A549 (cell line): ENCODE measurements around the gene KIRREL2. TPM values are rescaled to one million over a fixed set of nuclear protein-coding genes. Genes with fewer than 3 reads are reported as not detected.

Source experiments
- ATAC-seq, 2 experiments: fragments of 200-7000 bp in 1 of 2; fragments of >200 bp in 1 of 2; cut with Nextera tagmentation in 1 of 2; cut with Tn5 transposase in 1 of 2; 3 replicates each; pipeline versions ENCODE4 v1.8.0 to v1.9.1; 2018 to 2020; ENCODE audit warnings: mild to moderate bottlenecking in 1 of 2, moderate library complexity in 1 of 2
- CTCF ChIA-PET: fragments of 300-600 bp; sonication (Branson Sonifier 250); formaldehyde crosslinking; extraction: SDS; loops from one replicate; lab custom pipeline; 2021; ENCODE audit warnings: antibody characterized with exemption, inconsistent platforms; lab: Yijun Ruan, JAX
- POLR2A ChIA-PET: fragments of 350-600 bp; formaldehyde crosslinking; extraction: SDS; loops from one replicate; lab custom pipeline; 2021; ENCODE audit warnings: antibody characterized with exemption, inconsistent platforms; lab: Yijun Ruan, JAX
- DNase-seq, 2 experiments: peaks; one replicate each; pipeline versions ENCODE4 v3.0.0 to v3.0.0-alpha.2; 2011 to 2016; ENCODE audit warnings: low read depth in 1 of 2, low spot score in 1 of 2
- FAIRE-seq: peaks from 2 replicates; lab custom pipeline; 2011; peaks lifted over from hg19 to GRCh38; lab: Jason Lieb, UNC
- H3K27ac ChIP-seq, 2 experiments: fragments of >200 bp; sonication (Bioruptor Twin); formaldehyde crosslinking; 3 replicates each; pipeline ENCODE4 v1.5.1; 2016 to 2017
- H3K4me1 ChIP-seq: fragments of >200 bp; sonication (Bioruptor Twin); formaldehyde crosslinking; 3 replicates; pipeline ENCODE4 v1.6.1; 2016
- H3K4me2 ChIP-seq: fragments of >200 bp; sonication (Bioruptor Twin); formaldehyde crosslinking; 3 replicates; pipeline ENCODE4 v1.6.1; 2016
- H3K4me3 ChIP-seq: fragments of >200 bp; sonication (Bioruptor Twin); formaldehyde crosslinking; 3 replicates; pipeline ENCODE4 v1.5.1; 2016
- H3K9me3 ChIP-seq: fragments of >200 bp; sonication (Bioruptor Twin); formaldehyde crosslinking; 3 replicates; pipeline ENCODE4 v1.6.1; 2016
- CEBPB ChIP-seq, 2 experiments: fragments of >200 bp in 1 of 2; sonication (Bioruptor Twin) in 1 of 2; formaldehyde crosslinking in 1 of 2; IDR thresholded peaks; 2 replicates each; pipeline ENCODE4 v1.6.1; 2012 to 2016
- CHD2 ChIP-seq: fragments of 150-350 bp; IDR thresholded peaks from 2 replicates; pipeline ENCODE4 v1.6.1; 2014; ENCODE audit warnings: low read length; ENCODE audit not compliant: partially characterized antibody
- FOSL2 ChIP-seq, 2 experiments: fragments of 450-650 bp in 1 of 2; fragments of >200 bp in 1 of 2; sonication (Bioruptor Twin) in 1 of 2; formaldehyde crosslinking; IDR thresholded peaks; 2 replicates each; pipeline versions ENCODE4 v1.5.0 to v1.6.1; 2016 to 2020; ENCODE audit warnings: mild to moderate bottlenecking in 1 of 2, moderate library complexity in 1 of 2
- FOXS1 ChIP-seq: fragments of 250-450 bp; sonication (Bioruptor Pico); IDR thresholded peaks from 2 replicates; pipeline ENCODE4 v1.5.0; 2020; ENCODE audit warnings: mild to moderate bottlenecking, moderate library complexity
- KDM1A ChIP-seq: fragments of 200-600 bp; sonication (generic); IDR thresholded peaks from 2 replicates; pipeline ENCODE4 v1.6.1; 2016; ENCODE audit warnings: low read depth, mild to moderate bottlenecking
- MAZ ChIP-seq: fragments of 150-350 bp; IDR thresholded peaks from 2 replicates; pipeline ENCODE4 v1.6.1; 2014; ENCODE audit warnings: antibody characterized with exemption, low read depth, low read length, borderline replicate concordance
- NFE2L2 ChIP-seq: fragments of 150-350 bp; conservative IDR thresholded peaks from 2 replicates; pipeline ENCODE4 v1.6.1; 2014; ENCODE audit warnings: low read length
- NPAS2 ChIP-seq: fragments of 250-450 bp; sonication (Bioruptor Pico); IDR thresholded peaks from 2 replicates; pipeline ENCODE4 v1.8.0; 2022; ENCODE audit warnings: mild to moderate bottlenecking, moderate library complexity, borderline replicate concordance
- RNF2 ChIP-seq: fragments of 200-600 bp; sonication (generic); IDR thresholded peaks from 2 replicates; pipeline ENCODE4 v1.6.1; 2016; ENCODE audit warnings: low read depth, mild to moderate bottlenecking, antibody characterized with exemption, moderate library complexity, borderline replicate concordance
- TP53 ChIP-seq: fragments of 250-450 bp; sonication (Bioruptor Pico); IDR thresholded peaks from 2 replicates; pipeline ENCODE4 v1.5.0; 2021; ENCODE audit warnings: mild to moderate bottlenecking, moderate library complexity
- ZC3H11A ChIP-seq: fragments of 450-650 bp; IDR thresholded peaks from 2 replicates; pipeline ENCODE4 v1.6.1; 2014; ENCODE audit warnings: antibody characterized with exemption, mild to moderate bottlenecking
- ZNF302 ChIP-seq: fragments of 250-450 bp; sonication (Bioruptor Pico); IDR thresholded peaks from 2 replicates; pipeline ENCODE4 v1.9.0; 2021; ENCODE audit warnings: inconsistent platforms, mild to moderate bottlenecking, moderate library complexity
- ZSCAN20 ChIP-seq: fragments of 250-450 bp; sonication (Bioruptor Pico); IDR thresholded peaks from 2 replicates; pipeline ENCODE4 v1.8.0; 2022; ENCODE audit warnings: mild to moderate bottlenecking, moderate library complexity
- WGBS: methylation state at CpG from one replicate; pipeline ENCODE4 v1.1.6; 2017; ENCODE audit errors: missing lambda C conversion rate; 5-methylcytosine and 5-hydroxymethylcytosine counted together
- polyA plus RNA-seq, 4 experiments: library from polyadenylated mRNA; depleted of rRNA in 3 of 4; stranded (reverse); fragments of >200 nt; fragmentation: RNase III in 1 of 4; extraction: RNeasy Plus Mini Kit Qiagen cat#74134 plus additional on column Dnase treatment in 1 of 4; gene quantifications; 2 replicates in 3 of 4; 3 replicates in 1 of 4; pipeline ENCODE4 v1.2.3, GENCODE V29; 2011 to 2017
- TF ChIP-seq, protein P1 (sequence below): fragments of 250-450 bp; sonication (Bioruptor Pico); IDR thresholded peaks from 2 replicates; pipeline ENCODE4 v1.5.0; 2021; ENCODE audit warnings: mild to moderate bottlenecking, moderate library complexity, borderline replicate concordance
- TF ChIP-seq, protein P2 (sequence below): IDR thresholded peaks from 2 replicates; pipeline ENCODE4 v1.6.1; 2012; ENCODE audit warnings: low read depth, borderline replicate concordance
- TF ChIP-seq, protein P3 (sequence below): fragments of 200-600 bp; sonication (generic); IDR thresholded peaks from 2 replicates; pipeline ENCODE4 v1.6.1; 2016; ENCODE audit warnings: antibody characterized with exemption, mild to moderate bottlenecking, moderate library complexity

The KIRREL2 gene
- polyA plus RNA-seq, 2 of the 4 experiments (the other 2 are of a cell fraction), result 0.26 to 0.54 TPM

DNA sequence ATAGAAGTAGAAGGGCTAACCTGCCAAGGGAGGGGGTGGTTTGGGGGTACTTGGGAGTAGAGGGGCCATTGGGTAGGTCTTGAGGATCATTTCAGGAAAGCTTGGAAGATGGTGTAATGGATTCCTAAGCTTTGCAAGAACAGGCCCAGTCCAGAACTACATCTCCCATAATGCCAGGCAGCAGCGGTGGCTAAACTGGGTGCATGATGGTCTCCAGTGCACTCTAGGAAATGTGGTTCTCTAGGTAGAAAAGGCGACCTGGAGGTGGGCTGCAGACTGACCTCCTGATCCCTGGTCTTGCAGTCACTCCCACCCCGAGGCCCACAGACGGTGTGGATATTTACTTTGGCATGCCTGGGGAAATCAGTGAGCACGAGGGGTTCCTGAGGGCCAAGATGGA lies 15.5 kb downstream of the KIRREL2 start:
- TF ChIP-seq MAZ, result no peak
- TF ChIP-seq NPAS2 (CRISPR knock-in tag), result no peak
- TF ChIP-seq ZNF302, result no peak
- TF ChIP-seq RNF2, result no peak
- no peak for TF ChIP-seq NFE2L2
- TF ChIP-seq CEBPB (IDR thresholded peaks at IDR 0.05), result no peak
- no peak for TF ChIP-seq FOSL2 (IDR thresholded peaks at IDR 0.05)
- no peak for TF ChIP-seq FOSL2 (CRISPR knock-in tag; IDR thresholded peaks at IDR 0.05)
- FAIRE-seq (peak; percentile 70), DNase-seq (peak in 1 of 2 experiments; percentile 56), ATAC-seq (no peak)
- H3K4me3 ChIP-seq, result no peak overlapping the region
- H3K27ac ChIP-seq, result no peak overlapping the region
- no peak overlapping the region for H3K4me2 ChIP-seq
- WGBS, result 72% methylated on average over 5 of the region's 5 CpGs
- H3K9me3 ChIP-seq, result no peaks in the 10 kb centered on the region
- H3K4me1 ChIP-seq, result peaks cover 19% of the 10 kb centered on the region
- CTCF ChIA-PET, result interaction anchor here (0.6 to 5.6 kb wide), 8 partner anchors 9 to 181 kb away, joined by 3 to 40 read pairs (median 3); no protein-coding TSS in a partner anchor
- POLR2A ChIA-PET, result interaction anchor here (0.7 kb wide), 1 partner anchor 182 kb away, joined by 3 read pairs; the partner anchor contains the start of gene THAP8

DNA sequence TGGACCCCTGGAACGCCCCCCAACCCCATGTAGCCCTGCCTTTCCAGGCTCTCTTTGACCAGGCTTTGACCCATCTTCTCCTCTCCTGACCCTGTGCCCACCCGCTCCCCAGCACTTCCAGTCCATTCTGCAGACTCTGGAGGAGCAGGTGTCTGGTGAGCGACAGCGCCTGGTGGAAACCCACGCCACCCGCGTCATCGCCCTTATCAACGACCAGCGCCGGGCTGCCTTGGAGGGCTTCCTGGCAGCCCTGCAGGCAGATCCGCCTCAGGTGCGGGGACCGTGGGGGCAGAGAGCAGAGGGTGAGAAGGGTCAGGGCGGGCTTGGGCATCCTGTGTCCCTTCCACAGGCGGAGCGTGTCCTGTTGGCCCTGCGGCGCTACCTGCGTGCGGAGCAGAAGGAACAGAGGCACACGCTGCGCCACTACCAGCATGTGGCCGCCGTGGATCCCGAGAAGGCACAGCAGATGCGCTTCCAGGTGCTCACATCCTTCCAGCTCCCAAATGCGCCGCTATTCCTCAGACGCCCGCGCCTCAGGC lies 17.8 kb downstream of the KIRREL2 start:
- no peak overlapping the region for H3K4me2 ChIP-seq
- DNase-seq (no peak), ATAC-seq (no peak), FAIRE-seq (no peak)
- TF ChIP-seq ZC3H11A (no peak), CEBPB (IDR thresholded peaks at IDR 0.05) (no peak), TP53 (CRISPR knock-in tag) (no peak), KDM1A (no peak), FOXS1 (CRISPR knock-in tag) (no peak), ZSCAN20 (no peak)
- TF ChIP-seq, protein P1, sequence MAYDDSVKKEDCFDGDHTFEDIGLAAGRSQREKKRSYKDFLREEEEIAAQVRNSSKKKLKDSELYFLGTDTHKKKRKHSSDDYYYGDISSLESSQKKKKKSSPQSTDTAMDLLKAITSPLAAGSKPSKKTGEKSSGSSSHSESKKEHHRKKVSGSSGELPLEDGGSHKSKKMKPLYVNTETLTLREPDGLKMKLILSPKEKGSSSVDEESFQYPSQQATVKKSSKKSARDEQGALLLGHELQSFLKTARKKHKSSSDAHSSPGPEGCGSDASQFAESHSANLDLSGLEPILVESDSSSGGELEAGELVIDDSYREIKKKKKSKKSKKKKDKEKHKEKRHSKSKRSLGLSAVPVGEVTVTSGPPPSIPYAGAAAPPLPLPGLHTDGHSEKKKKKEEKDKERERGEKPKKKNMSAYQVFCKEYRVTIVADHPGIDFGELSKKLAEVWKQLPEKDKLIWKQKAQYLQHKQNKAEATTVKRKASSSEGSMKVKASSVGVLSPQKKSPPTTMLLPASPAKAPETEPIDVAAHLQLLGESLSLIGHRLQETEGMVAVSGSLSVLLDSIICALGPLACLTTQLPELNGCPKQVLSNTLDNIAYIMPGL (CRISPR knock-in tag), result no peak
- TF ChIP-seq, protein P2, sequence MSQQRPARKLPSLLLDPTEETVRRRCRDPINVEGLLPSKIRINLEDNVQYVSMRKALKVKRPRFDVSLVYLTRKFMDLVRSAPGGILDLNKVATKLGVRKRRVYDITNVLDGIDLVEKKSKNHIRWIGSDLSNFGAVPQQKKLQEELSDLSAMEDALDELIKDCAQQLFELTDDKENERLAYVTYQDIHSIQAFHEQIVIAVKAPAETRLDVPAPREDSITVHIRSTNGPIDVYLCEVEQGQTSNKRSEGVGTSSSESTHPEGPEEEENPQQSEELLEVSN, result no peak
- TF ChIP-seq, protein P3, sequence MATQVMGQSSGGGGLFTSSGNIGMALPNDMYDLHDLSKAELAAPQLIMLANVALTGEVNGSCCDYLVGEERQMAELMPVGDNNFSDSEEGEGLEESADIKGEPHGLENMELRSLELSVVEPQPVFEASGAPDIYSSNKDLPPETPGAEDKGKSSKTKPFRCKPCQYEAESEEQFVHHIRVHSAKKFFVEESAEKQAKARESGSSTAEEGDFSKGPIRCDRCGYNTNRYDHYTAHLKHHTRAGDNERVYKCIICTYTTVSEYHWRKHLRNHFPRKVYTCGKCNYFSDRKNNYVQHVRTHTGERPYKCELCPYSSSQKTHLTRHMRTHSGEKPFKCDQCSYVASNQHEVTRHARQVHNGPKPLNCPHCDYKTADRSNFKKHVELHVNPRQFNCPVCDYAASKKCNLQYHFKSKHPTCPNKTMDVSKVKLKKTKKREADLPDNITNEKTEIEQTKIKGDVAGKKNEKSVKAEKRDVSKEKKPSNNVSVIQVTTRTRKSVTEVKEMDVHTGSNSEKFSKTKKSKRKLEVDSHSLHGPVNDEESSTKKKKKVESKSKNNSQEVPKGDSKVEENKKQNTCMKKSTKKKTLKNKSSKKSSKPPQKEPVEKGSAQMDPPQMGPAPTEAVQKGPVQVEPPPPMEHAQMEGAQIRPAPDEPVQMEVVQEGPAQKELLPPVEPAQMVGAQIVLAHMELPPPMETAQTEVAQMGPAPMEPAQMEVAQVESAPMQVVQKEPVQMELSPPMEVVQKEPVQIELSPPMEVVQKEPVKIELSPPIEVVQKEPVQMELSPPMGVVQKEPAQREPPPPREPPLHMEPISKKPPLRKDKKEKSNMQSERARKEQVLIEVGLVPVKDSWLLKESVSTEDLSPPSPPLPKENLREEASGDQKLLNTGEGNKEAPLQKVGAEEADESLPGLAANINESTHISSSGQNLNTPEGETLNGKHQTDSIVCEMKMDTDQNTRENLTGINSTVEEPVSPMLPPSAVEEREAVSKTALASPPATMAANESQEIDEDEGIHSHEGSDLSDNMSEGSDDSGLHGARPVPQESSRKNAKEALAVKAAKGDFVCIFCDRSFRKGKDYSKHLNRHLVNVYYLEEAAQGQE, result no peak
- H3K4me3 ChIP-seq, result no peak overlapping the region
- no peaks in the 10 kb centered on the region for H3K9me3 ChIP-seq
- POLR2A ChIA-PET, result no interaction called here
- H3K4me1 ChIP-seq, result peaks cover 8% of the 10 kb centered on the region
- H3K27ac ChIP-seq, result no peak overlapping the region
- CTCF ChIA-PET, result interaction anchor here (1.2 to 1.8 kb wide), 2 partner anchors 19 to 42 kb away, joined by 3 to 7 read pairs; no protein-coding TSS in a partner anchor
- whole genome bisulfite sequencing, result 89% methylated on average over 32 of the region's 32 CpGs

DNA sequence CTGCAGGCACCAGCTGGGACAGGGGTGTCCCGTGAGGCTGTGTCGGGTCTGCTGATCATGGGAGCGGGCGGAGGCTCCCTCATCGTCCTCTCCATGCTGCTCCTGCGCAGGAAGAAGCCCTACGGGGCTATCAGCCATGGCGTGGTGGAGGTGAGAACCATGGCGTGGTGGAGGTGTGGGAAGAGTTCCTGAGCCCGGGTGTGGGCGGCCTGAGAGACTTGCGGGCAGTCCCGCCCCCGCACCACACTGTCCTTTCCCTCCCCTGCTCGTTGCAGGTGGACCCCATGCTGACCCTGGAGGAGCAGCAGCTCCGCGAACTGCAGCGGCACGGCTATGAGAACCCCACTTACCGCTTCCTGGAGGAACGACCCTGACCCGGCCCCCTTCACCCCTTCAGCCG lies 22.4 kb downstream of the KIRREL2 start:
- POLR2A ChIA-PET, result interaction anchor here (0.9 to 1.1 kb wide), 4 partner anchors 9 to 131 kb away, joined by 3 to 12 read pairs (median 5); partner anchors contain the start of gene LIN37
- no peak for FAIRE-seq

More for the DNA sequence above, 22.4 kb downstream of the KIRREL2 start:
- no peak for TF ChIP-seq CHD2
- DNase-seq (no peak), ATAC-seq (no peak)
- WGBS, result 72% methylated on average over 23 of the region's 23 CpGs
- Histone ChIP-seq H3K27ac (no peak overlapping the region), H3K4me3 (no peak overlapping the region), H3K4me2 (peak overlapping the region; percentile 55; the same call in 1 of the 3 replicates), H3K9me3 (no peaks in the 10 kb centered on the region), H3K4me1 (peaks cover 7% of the 10 kb centered on the region)
- CTCF ChIA-PET, result interaction anchor here (0.8 to 17.6 kb wide), 8 partner anchors 15 to 330 kb away, joined by 3 to 402 read pairs (median 3); partner anchors contain the start of gene THAP8
